Vagina (tissue), 2 donors: Measurements from ENCODE around the gene RHO.

Experiments
- CTCF ChIP-seq, 3 experiments: fragments of 450-650 bp in 2 of 3; fragments of 200-600 bp in 1 of 3; sonication (generic) in 1 of 3; IDR thresholded peaks; one replicate each; pipeline ENCODE4 v1.5.1; 2017 to 2019; ENCODE audit warnings: antibody characterized with exemption in 3 of 3, mild to moderate bottlenecking in 2 of 3, moderate library complexity in 2 of 3
- POLR2A ChIP-seq, 2 donors: fragments of 450-650 bp; IDR thresholded peaks; one replicate each; pipeline ENCODE4 v1.6.1; 2017; ENCODE audit warnings: antibody characterized with exemption in 2 of 2, mild to moderate bottlenecking in 2 of 2, moderate library complexity in 2 of 2
- POLR2AphosphoS5 ChIP-seq, 2 donors: sonication (generic); formaldehyde crosslinking; IDR thresholded peaks; one replicate each; pipeline ENCODE4 v1.9.0; 2017; ENCODE audit warnings: antibody characterized with exemption in 2 of 2, mild to moderate bottlenecking in 2 of 2, low read depth in 1 of 2; ENCODE audit not compliant: insufficient read depth in 1 of 2

DNA sequence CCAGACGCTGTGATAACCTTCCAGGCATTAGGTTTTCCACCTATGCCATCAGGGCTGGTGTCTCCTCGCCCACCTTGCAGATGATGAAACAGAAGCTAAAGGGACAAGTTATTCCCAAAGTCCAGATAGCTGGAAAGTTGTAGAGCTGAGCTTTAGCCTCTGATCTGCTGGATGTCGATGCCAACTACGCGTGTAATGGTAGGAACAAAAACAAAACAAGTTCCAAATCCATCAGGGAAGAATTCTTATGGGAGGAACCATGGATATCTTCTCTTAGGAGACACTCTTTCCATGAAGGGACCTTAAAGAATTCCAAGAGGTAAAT lies 28.1 kb upstream of the RHO start:
- no peak for TF ChIP-seq CTCF (IDR thresholded peaks at IDR 0.05)
- TF ChIP-seq POLR2AphosphoS5 (IDR thresholded peaks at IDR 0.05; ENCODE audit: insufficient read depth in 1 of 2, low read depth in 1 of 2), result no peak
- no peak for TF ChIP-seq POLR2A (IDR thresholded peaks at IDR 0.05)
